Measurements from ENCODE around the gene PHEX.

Gene PHEX

GRCh38 chrX:22139822-22140221 is 107.7 kb downstream of the PHEX start:
- no peaks in the 10 kb centered on the region for H3K36me3 ChIP-seq (ENCODE audit: insufficient read depth, low read length)
- H2AFZ ChIP-seq (ENCODE audit: low read length) = no peak overlapping the region
- H3K9me2 ChIP-seq (ENCODE audit: low read depth, low read length) = no peaks in the 10 kb centered on the region
- H3K27me3 ChIP-seq (ENCODE audit: insufficient read depth, low read length) = no peaks in the 10 kb centered on the region
- no peak overlapping the region for H3K4me3 ChIP-seq (ENCODE audit: low read depth, low read length, poor library complexity, severe bottlenecking)
- TF ChIP-seq EZH2 (IDR thresholded peaks at IDR 0.05; ENCODE audit: borderline replicate concordance, low read length) = no peak
- TF ChIP-seq CTCF (IDR thresholded peaks at IDR 0.05; ENCODE audit: low read length) = no peak
- no peaks in the 10 kb centered on the region for H3F3A ChIP-seq (ENCODE audit: insufficient read depth, low read length)
- H3K4me1 ChIP-seq (ENCODE audit: insufficient read depth, low read length, severe bottlenecking) = no peaks in the 10 kb centered on the region
- no peak overlapping the region for H3K9ac ChIP-seq (ENCODE audit: low read length)
- no peaks in the 10 kb centered on the region for H4K20me1 ChIP-seq (ENCODE audit: insufficient read depth, low read length)
- no peaks in the 10 kb centered on the region for H3K79me2 ChIP-seq (ENCODE audit: insufficient read depth, low read length)
- no peak overlapping the region for H3K4me2 ChIP-seq (ENCODE audit: low read length)
- H3K9me3 ChIP-seq (ENCODE audit: low read length) = no peaks in the 10 kb centered on the region
- H3K27ac ChIP-seq (ENCODE audit: low read depth, low read length, poor library complexity, severe bottlenecking) = no peak overlapping the region

- TF ChIP-seq CTCF (IDR thresholded peaks at IDR 0.05; ENCODE audit: low read length) (no peak), EZH2 (IDR thresholded peaks at IDR 0.05; ENCODE audit: borderline replicate concordance, low read length) (no peak)
- no peak overlapping the region for H3K4me2 ChIP-seq (ENCODE audit: low read length)
- H3F3A ChIP-seq (ENCODE audit: insufficient read depth, low read length) = no peaks in the 10 kb centered on the region
- H3K79me2 ChIP-seq (ENCODE audit: insufficient read depth, low read length) = no peaks in the 10 kb centered on the region
- no peaks in the 10 kb centered on the region for H3K36me3 ChIP-seq (ENCODE audit: insufficient read depth, low read length)
- H2AFZ ChIP-seq (ENCODE audit: low read length) = no peak overlapping the region
- H3K9ac ChIP-seq (ENCODE audit: low read length) = no peak overlapping the region
- no peak overlapping the region for H3K27ac ChIP-seq (ENCODE audit: low read depth, low read length, poor library complexity, severe bottlenecking)
- no peaks in the 10 kb centered on the region for H4K20me1 ChIP-seq (ENCODE audit: insufficient read depth, low read length)
- no peaks in the 10 kb centered on the region for H3K4me1 ChIP-seq (ENCODE audit: insufficient read depth, low read length, severe bottlenecking)
- no peaks in the 10 kb centered on the region for H3K27me3 ChIP-seq (ENCODE audit: insufficient read depth, low read length)
- H3K9me3 ChIP-seq (ENCODE audit: low read length) = no peaks in the 10 kb centered on the region
- H3K9me2 ChIP-seq (ENCODE audit: low read depth, low read length) = no peaks in the 10 kb centered on the region
- H3K4me3 ChIP-seq (ENCODE audit: low read depth, low read length, poor library complexity, severe bottlenecking) = no peak overlapping the region
Observed at GRCh38 chrX:22141047-22141730, 109.1 kb downstream of the PHEX start.

- no peak overlapping the region for H3K4me2 ChIP-seq (ENCODE audit: low read length)
- no peaks in the 10 kb centered on the region for H3K36me3 ChIP-seq (ENCODE audit: insufficient read depth, low read length)
- no peaks in the 10 kb centered on the region for H3F3A ChIP-seq (ENCODE audit: insufficient read depth, low read length)
- no peaks in the 10 kb centered on the region for H3K4me1 ChIP-seq (ENCODE audit: insufficient read depth, low read length, severe bottlenecking)
- H4K20me1 ChIP-seq (ENCODE audit: insufficient read depth, low read length) = no peaks in the 10 kb centered on the region
- H3K4me3 ChIP-seq (ENCODE audit: low read depth, low read length, poor library complexity, severe bottlenecking) = no peak overlapping the region
- H3K27ac ChIP-seq (ENCODE audit: low read depth, low read length, poor library complexity, severe bottlenecking) = no peak overlapping the region
- no peaks in the 10 kb centered on the region for H3K79me2 ChIP-seq (ENCODE audit: insufficient read depth, low read length)
- no peaks in the 10 kb centered on the region for H3K9me3 ChIP-seq (ENCODE audit: low read length)
- H2AFZ ChIP-seq (ENCODE audit: low read length) = no peak overlapping the region
- no peaks in the 10 kb centered on the region for H3K27me3 ChIP-seq (ENCODE audit: insufficient read depth, low read length)
- no peak overlapping the region for H3K9ac ChIP-seq (ENCODE audit: low read length)
- H3K9me2 ChIP-seq (ENCODE audit: low read depth, low read length) = no peaks in the 10 kb centered on the region
- TF ChIP-seq CTCF (IDR thresholded peaks at IDR 0.05; ENCODE audit: low read length) (no peak), EZH2 (IDR thresholded peaks at IDR 0.05; ENCODE audit: borderline replicate concordance, low read length) (no peak)
Observed at GRCh38 chrX:22147214-22147613, 115.1 kb downstream of the PHEX start.
